HK-2 (cell line): ENCODE results near the gene IRF4.

ENCODE experiments used
- DNase-seq: peaks from one replicate; pipeline ENCODE4 v3.0.0-alpha.2; 2018; ENCODE audit not compliant: unreplicated experiment

IRF4 gene

DNA sequence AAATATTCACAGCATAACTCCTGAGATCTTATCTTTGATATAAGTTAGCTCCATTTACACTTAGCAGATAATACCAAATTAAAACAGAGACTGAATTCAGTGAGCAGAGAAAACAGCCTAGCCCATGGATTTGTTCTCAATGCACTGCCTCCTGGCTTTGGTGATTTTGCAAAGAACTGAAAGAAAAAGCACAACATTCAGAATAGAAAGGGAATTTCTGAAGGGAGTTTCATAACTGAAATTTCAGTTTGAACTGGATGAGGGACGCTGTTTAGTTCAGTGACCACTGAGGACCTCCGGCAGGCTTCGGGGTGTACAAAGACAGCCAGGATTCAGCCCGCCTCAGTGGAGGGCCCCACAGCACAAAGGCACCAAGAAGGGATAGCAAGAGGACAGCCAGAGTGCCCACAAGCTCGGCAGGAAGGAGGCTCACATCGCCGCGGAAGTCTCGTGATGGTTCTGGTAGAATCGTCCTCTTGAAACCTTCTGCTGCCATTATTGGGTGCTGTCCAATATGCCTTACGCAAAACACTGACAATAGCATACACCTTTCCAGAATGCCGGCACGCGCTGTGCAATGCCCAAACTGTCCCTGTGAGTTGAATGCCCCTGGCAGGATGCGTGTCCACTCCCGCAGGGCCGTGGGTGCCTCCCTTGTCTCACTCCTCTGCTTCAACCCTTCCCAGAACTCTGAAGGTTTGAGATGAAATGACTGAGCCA is 9.7 kb upstream of the IRF4 start:
- no peak for DNase-seq

DNA sequence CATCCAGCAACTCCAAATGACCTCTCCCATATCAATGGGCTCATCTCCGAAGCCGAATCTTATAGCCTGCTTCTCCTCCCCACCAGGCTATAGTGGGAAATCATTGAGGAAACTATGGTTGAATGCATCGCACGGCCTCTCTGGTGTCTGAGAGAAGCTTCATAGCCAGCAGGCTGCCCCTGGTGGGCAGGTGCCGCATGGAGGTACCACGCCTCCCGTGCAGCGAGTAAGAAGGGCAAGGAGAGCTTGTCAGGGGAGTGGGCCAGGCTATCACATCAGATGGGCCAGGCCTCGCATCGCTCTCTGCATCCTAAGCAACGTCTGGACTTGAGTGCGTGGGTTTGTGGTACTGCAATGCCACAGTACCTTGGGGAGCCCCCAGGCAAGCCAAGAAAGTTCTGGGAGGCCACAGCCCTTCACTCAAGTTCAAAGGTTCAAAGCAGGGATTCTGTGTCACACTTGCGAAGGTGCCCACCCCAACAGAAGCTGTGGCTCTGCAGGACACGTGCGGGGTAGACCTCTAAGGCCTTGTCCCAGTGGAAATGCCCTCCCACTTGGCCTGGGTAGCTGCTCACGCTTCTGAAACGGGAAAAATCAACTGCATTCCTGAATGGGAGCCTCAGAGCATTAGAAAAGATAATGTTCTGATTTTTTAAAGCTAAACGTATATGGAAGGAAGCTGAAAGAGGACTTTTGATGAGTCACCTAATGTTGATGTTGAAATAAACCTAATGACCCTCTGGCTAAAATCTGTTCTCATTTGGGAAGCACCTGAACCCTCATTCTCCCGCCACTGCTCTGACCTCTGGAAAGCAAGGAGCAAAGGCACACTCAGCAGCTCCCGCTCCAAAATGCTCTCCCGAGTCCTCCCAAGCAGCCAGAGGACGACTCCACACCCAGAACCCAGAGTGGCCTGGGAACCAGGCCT is 8.4 kb upstream of the IRF4 start:
- no peak for DNase-seq

DNA sequence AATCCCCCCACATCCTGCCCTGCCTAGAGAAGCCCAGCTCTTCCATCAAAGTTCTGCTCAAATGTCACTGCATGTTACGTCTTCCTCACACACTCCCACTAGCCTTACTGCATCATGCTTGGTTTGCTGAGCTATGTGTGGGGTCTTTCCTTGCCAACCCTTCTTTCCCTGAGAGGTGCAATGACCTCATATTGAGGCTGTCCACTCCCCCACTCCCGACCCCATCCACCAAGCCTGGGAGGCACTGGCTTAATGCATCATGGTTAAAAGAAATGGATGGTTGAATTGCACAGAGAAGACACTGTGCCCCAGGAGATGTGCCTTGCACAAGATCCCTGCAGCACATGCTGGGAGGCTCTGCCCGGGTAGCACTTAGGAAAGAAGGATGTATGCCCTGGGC is 7.7 kb upstream of the IRF4 start:
- DNase-seq: no peak

DNA sequence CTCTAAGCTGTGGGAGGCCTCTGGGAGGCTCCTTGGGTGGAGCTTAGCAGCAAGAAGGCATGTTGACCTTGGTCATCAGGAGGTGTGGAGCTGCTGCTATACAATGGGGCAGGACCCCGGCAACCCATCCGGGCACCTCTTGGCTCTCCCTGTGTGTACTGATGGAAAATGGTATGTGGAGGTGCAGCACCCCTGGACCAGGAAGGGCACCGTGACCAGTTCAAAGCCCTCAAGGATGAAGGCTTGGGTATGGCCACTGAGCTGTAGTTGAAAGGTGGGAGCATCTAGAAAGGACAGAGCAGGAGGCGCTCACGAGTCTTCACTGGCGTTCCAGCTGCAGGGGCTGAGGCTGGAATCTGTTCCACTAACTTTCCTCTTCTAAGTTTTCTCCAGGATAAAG is 6.7 kb upstream of the IRF4 start:
- DNase-seq: no peak

DNA sequence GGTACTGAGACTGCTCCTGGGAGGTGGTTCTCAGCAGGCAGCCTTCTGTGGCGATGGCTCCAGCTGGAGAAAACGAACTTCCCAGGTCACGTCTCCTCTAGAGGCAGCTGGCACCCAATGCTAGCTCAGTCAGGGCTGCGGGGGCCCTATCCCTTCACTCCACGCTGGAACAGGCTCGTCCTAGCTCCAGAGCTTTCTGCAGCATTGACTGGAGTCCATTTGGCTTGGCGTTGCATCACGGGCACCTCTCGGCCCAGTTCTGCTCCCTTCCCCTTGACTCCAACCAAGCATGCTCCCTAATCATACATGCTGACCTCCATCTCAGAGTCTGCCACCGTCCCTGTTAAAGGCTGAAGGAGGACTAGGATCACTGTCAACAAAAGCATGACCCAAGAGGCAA is 5.9 kb upstream of the IRF4 start:
- DNase-seq: no peak

DNA sequence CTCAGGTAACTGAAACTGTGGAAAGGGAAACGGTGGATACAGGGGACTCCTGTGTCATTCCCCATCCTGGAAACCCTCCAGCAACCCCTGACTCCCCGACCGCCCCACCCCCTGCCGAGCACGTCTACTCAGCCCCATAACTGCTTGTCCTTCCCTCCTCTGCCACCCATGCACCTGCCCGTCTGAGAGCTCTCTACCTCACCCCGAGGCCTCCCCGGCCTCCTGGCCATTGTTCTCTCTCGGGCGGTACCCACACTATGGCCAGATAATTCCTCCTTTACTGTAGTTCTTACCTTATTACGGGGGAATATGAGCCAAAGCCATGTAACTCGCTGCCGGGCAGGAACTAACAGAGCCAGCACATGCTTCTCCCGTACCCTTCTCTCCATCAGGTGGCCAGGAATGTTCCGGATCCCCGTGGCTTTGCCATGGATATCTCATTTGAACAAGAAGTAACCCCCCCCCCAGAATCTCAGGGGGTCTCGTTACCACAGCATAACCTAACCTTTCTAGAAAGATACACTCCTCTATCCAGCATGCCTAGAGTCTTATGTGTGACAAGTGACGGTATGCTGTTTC is 4.8 kb upstream of the IRF4 start:
- no peak for DNase-seq

DNA sequence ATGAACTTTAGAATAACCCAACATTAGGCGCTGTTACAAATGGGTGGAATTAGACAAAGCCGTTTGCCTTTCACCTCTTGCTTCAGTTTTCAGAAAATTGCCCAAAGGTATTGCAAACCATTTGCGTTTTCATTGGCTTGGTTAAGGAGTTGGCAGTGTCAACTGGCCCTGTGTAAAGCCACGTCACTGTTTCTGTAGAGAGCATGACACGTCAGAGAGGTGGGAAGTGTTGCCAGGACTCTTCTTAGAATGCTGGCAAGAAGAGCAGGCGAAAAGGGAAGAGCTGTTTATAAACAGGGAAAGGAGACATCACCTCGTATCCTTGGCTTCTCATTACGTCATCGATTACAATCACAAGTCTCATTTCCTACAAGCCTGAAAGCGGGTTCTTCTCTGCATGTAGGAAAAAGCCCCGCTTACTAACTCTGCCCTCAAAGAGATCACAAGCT is 4.2 kb upstream of the IRF4 start:
- DNase-seq: no peak

DNA sequence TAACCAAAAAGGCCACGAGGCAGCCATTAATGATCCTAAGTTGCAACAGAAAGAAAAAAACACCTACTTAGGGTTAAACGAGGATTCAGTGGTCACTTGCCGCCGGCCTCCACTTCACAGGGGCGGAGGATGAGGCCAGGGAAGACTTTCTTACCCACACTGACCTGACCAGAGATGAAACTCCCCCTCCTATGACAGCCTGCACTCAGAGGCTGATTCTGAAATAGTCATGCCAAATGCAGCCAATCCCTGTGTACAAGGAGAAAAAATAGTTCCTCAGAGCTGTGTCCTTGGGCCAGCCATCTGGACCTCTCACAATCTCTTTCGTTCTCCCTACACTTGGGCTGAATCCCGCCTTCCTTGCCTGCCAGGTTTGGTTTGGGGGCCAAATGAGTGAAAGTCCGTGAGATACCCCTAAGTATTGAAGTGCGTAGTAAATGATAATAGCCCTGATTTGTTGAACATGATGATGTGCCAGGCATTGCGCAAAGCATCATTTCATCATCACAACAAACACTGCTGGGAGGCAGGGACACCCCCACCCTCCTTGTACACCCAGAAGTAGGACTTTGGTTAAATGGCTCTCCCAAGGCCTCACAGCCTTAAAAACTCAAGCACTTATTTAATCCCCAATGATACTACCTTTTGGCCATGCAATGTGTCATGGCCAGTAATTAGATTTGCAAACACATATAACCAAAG is 3.2 kb upstream of the IRF4 start:
- DNase-seq: no peak

DNA sequence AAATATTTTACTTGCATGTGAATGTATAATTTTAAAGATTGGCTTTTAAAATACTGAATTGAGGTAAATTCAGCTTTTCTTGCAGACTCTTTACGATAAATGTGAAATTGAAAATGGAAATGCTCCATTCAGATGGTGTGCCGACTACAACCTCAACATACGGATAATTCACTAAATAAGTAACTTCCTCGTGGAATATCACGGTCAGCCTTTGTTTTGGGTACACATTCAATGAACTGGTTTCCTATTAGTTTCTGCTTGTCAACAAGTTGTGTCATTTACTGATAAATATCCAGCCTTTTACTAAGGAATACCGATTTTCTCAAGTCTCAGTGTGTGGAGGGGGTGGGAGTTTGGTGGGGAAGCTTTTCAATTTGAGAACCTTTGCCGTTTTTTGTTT is 2.4 kb upstream of the IRF4 start:
- DNase-seq: no peak

DNA sequence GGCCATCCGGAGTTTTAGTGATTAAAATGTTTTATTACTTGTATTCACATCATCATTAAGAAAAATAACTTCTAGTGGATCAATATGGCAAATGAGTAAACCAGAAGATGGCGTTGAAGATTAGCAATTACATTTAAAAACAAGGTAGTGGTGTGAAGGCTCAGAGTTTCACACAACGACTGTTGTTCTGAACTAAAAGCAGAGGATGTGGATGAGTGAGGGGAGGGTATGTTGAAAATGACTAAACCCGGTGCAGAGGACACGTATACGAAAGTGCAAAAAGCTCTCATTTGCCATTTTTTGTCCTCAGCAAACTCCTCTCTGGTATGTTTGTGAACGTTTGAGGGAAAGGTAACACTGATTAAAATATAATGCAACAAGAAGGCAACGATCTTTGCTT is 1.9 kb upstream of the IRF4 start:
- DNase-seq: no peak

DNA sequence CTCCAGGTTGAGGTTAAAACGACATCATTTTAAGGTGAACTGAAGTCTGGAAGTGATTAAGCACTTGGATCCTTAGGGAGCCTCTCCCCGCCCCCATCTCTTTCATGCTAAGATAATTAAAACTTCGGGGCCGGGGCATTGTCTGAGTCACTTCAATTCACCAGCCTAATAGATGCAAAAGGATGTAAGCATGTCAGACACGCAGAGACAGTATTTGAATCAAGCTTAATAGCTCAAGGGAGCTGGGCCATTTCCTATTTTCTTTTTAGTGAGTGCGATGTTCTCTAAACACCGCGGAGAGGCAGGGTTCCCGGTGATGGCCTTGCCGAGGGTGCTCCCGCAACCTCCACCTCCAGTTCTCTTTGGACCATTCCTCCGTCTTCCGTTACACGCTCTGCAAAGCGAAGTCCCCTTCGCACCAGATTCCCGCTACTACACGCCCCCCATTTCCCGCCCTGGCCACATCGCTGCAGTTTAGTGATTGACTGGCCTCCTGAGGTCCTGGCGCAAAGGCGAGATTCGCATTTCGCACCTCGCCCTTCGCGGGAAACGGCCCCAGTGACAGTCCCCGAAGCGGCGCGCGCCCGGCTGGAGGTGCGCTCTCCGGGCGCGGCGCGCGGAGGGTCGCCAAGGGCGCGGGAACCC is 516 bp upstream of the IRF4 start:
- DNase-seq: no peak

DNA sequence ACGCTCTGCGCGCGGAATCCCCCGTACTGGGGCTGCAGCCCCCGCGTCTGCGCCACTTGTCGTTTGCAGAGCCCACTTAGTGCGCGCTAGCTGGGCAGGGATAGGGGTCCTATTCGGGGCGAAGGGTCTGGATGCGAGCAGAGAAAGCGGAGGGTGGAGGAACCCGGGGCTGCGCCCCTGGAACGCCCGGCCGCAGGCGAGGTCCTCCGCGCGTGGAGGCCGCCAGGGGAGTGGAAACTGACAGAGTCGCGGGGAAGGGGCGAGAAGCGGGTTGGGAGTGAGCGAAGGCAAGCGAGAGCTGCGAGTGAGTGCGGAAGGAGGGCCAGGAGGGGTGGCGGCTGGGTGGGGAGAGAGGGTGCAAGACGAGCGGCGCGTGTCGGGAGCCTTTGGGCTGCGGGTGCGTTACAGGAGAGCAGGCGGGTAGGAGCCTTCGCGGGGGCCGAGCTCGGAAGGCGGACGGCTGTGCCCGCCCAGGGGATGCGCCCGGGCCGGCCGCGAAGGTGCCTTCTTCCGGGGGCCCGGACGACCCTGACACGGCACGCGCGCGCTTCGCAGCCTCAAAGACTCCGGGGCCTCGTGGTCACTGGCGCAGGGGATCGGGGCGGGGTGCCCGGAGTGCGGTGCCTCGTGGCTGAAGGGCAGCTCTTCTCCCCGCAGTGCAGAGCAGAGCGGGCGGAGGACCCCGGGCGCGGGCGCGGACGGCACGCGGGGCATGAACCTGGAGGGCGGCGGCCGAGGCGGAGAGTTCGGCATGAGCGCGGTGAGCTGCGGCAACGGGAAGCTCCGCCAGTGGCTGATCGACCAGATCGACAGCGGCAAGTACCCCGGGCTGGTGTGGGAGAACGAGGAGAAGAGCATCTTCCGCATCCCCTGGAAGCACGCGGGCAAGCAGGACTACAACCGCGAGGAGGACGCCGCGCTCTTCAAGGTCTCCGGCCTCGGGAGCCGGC is 1.2 kb downstream of the IRF4 start:
- DNase-seq: no peak

DNA sequence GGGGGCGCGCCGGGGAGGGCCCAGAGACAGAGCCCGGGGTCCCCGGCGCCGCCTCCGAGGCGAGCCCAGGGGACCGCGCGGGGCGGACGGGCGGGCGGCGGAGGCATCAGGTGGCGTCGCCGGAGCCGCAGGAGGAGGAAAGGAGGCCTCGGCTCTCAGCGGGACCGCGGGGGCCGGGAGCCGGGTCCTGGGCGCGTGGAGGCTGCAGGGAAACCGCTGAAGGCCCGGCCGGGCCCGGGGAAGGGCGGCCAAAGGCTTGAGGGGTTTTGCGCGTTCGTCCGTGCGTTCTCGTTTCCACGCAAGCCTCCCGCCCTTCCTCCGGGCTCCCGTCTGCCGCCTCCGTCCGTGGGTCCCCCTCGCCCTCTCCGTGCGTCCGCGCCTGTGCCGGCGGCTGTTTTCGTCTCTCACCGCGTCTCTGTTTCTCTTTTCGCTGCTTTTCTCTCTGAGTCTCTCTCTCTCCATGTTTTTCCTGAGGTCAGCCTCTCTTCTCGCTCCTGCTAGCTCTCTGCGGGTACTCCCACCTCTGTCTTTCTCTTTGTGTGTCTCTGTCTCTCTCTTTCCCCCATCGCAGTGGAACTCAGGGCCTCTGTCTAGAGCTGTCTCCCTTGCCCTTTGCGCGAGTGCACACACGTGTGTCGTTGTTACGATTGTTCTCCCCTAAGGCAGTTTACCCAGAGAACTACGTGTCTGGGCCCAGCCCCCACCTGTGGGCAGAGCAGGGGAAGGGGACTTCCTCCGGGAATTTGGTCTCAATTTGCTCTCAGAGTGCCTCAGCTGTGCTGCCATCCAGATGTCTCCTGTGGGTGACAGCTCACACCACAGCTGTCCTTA is 2.1 kb downstream of the IRF4 start:
- no peak for DNase-seq

DNA sequence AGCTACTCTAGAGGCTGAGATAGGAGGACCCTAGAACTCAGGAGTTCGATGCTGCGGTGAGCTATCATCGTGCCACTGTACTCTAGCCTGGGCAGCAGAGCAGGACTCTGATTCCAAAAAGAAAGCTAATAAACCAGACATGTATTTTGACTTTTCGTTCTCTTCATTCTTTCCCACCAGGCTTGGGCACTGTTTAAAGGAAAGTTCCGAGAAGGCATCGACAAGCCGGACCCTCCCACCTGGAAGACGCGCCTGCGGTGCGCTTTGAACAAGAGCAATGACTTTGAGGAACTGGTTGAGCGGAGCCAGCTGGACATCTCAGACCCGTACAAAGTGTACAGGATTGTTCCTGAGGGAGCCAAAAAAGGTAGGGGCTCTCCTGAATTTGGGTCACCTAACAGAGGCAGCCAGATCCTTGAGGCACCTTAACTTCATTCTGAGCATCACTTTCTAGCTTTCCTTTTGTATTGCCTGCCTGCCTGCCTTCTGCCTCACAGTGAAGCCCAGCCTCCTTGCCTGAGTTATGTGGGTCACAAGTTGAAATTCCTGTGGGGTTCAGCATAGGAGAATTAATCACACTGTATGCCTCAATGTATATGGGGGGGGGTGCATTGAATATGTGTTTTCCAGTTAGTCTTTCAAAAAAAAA is 3.2 kb downstream of the IRF4 start:
- DNase-seq: no peak

DNA sequence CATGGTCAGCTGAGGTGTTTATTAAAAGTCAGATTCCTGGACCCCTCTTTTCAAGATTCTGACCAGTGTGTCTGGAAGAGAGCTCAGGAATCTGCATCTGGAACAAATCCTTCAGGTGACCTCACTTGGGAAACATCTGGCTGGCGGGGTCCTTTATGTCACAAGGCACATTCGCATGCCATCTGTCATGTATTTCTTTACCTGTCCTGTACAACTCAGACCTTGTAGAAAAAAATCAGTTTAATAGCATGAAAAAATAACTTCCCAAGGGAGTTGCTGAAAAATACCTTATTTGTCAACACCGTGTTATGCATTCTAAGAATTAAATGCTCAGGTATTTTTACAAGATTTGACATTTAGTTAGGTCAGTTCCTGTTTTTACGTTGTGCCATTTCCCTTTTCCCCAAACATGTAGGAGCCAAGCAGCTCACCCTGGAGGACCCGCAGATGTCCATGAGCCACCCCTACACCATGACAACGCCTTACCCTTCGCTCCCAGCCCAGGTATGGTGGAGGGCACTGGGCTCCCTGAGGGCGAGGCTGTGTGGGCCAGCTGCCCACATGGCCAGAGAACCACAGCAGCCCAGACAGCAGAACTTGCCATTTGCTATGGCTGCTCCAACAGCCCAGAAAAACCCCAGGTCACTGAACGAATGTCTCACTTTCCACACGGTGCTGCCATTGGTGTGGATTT is 4.0 kb downstream of the IRF4 start:
- DNase-seq: no peak

DNA sequence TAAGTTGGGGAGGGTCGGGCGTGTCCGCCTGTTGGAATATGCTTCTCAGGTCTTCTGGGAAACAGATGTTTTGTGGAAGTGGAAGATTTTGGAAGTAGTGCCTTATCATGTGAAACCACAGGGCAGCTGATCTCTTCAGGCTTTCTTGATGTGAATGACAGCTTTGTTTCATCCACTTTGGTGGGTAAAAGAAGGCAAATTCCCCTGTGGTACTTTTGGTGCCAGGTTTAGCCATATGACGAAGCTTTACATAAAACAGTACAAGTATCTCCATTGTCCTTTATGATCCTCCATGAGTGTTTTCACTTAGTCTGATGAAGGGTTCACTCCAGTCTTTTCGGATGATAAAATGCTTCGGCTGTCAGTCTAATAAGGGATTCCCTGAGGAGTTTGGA is 4.6 kb downstream of the IRF4 start:
- DNase-seq: no peak

DNA sequence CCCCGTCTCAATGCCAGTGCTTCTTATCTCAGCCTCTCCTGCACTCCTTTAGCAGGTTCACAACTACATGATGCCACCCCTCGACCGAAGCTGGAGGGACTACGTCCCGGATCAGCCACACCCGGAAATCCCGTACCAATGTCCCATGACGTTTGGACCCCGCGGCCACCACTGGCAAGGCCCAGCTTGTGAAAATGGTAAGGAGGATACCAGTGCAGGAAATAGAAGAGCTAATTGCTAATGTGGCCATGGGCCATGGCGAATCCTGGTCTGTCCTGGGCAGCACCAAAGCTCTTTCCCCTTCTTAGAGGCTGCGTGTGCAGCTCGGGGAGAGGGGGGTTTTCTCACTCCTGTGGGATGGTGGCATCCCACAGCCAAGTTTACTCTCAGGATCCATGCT is 5.5 kb downstream of the IRF4 start:
- no peak for DNase-seq

DNA sequence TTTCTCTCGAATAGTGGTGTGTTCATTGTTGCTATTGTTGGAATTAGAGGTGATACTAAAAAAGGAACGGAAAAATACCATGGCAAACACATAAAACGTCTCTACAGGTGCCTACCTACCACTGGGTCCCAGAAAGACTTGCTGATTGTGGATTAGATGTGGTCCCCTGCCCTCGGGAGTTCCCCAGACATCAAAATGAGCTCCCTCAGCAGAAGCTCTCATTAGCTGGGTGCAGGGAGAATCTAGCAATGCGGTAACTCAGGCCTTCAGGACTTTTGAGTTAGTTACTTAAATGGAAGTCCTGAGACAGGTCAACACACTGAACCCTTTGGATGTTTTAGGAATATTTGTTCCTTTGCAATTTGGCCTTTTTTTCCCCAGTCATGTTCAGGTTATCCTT is 6.1 kb downstream of the IRF4 start:
- no peak for DNase-seq

DNA sequence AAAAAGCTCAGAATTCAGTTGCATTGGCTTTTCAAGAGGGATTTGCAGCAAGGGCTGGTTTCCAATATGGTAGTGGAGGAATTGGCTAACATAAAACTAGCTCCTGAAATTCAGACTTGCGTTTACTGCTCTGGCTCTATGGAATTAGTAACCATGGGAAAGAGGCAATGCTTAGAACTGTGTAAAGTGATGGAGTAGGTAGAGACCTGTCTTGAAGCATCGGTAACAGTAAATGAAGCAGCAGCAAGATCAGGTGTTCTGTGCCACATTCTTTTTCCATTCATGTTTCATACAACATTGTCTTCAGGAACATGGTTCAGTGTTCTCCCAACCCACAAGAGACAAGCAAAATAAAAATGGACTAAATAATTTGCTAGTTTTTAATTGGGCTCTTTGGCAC is 6.5 kb downstream of the IRF4 start:
- no peak for DNase-seq
